PC-9 (cell line): ENCODE measurements around the gene OR10P1. TPM values are rescaled to one million over a fixed set of nuclear protein-coding genes. Genes with fewer than 3 reads are reported as not detected.

Source experiments
- BruUV-seq: library from RNA; stranded (reverse); fragments of 400-500 nt; replicated peaks from 2 replicates; lab custom pipeline; 2021; lab: Mats Ljungman, UMichigan
- CTCF ChIA-PET: fragments of 300-600 bp; sonication (Branson Sonifier 250); formaldehyde crosslinking; loops from one replicate; lab custom pipeline; 2022; ENCODE audit warnings: antibody characterized with exemption; lab: Charles Lee
- POLR2A ChIA-PET: fragments of 300-600 bp; sonication (Branson Sonifier 250); formaldehyde crosslinking; loops from one replicate; lab custom pipeline; 2022; ENCODE audit warnings: antibody characterized with exemption; ENCODE audit not compliant: unreplicated experiment; lab: Charles Lee
- DNase-seq, 2 experiments: peaks; one replicate each; pipeline versions ENCODE4 v3.0.0 to v3.0.0-alpha.2; 2015 to 2022; ENCODE audit warnings: mixed read lengths in 1 of 2
- H2AFZ ChIP-seq: fragments of 200-600 bp; sonication (generic); 2 replicates; pipeline ENCODE4 v1.8.1; 2017; ENCODE audit warnings: antibody characterized with exemption
- H3F3A ChIP-seq: fragments of 200-600 bp; sonication (generic); 2 replicates; pipeline ENCODE4 v1.8.1; 2017; ENCODE audit warnings: antibody characterized with exemption, mild to moderate bottlenecking, low read depth; ENCODE audit not compliant: insufficient read depth
- H3K27ac ChIP-seq: fragments of 200-600 bp; sonication (generic); 2 replicates; pipeline ENCODE4 v1.6.1; 2016; ENCODE audit warnings: mixed run types
- H3K27me3 ChIP-seq: fragments of 200-600 bp; sonication (generic); 2 replicates; pipeline ENCODE4 v1.6.1; 2016; ENCODE audit warnings: low read depth, mixed run types; ENCODE audit not compliant: insufficient read depth
- H3K36me3 ChIP-seq: fragments of 200-600 bp; sonication (generic); 2 replicates; pipeline ENCODE4 v1.6.1; 2016; ENCODE audit warnings: low read depth, mixed run types
- H3K4me1 ChIP-seq: fragments of 200-600 bp; sonication (generic); replicated peaks from 2 replicates; pipeline ENCODE4 v1.6.1; 2016; ENCODE audit warnings: mixed run types; ENCODE audit not compliant: insufficient read depth
- H3K4me2 ChIP-seq: fragments of 200-600 bp; sonication (generic); 2 replicates; pipeline ENCODE4 v1.6.1; 2017; ENCODE audit warnings: mixed run types
- H3K4me3 ChIP-seq: fragments of 200-600 bp; sonication (generic); 2 replicates; pipeline ENCODE4 v1.6.1; 2016; ENCODE audit warnings: mixed run types
- H3K79me2 ChIP-seq: fragments of 200-600 bp; sonication (generic); 2 replicates; pipeline ENCODE4 v1.6.1; 2017; ENCODE audit warnings: low read depth, mixed run types
- H3K9me2 ChIP-seq: fragments of 200-600 bp; sonication (generic); 2 replicates; pipeline ENCODE4 v1.8.1; 2017; ENCODE audit warnings: mild to moderate bottlenecking; ENCODE audit not compliant: insufficient read depth
- H3K9me3 ChIP-seq: fragments of 200-600 bp; sonication (generic); 2 replicates; pipeline ENCODE4 v1.8.1; 2016; ENCODE audit warnings: low read depth; ENCODE audit not compliant: insufficient read depth
- H4K20me1 ChIP-seq: fragments of 200-600 bp; sonication (generic); 2 replicates; pipeline ENCODE4 v1.8.1; 2017; ENCODE audit not compliant: insufficient read depth
- EZH2 ChIP-seq: fragments of 200-600 bp; sonication (generic); IDR thresholded peaks from 2 replicates; pipeline ENCODE4 v1.8.0; 2017; ENCODE audit warnings: antibody characterized with exemption, low read depth
- intact Hi-C: fragments of 100-400 bp; cut with micrococcal nuclease; formaldehyde crosslinking; loops from one replicate; pipeline ENCODE4 v1.10.0; 2022; ENCODE audit not compliant: unreplicated experiment
- total RNA-seq: library from RNA; stranded (reverse); gene quantifications from 2 replicates; pipeline ENCODE4 v1.2.3, GENCODE V29; 2021
- TF ChIP-seq, protein P1 (sequence below): fragments of 200-600 bp; sonication (generic); conservative IDR thresholded peaks from 2 replicates; pipeline ENCODE4 v1.6.1; 2017; ENCODE audit warnings: mixed run types, antibody characterized with exemption, mild to moderate bottlenecking, moderate library complexity

The OR10P1 gene
- total RNA-seq, 1 experiment from 2014 or later = not detected

DNA sequence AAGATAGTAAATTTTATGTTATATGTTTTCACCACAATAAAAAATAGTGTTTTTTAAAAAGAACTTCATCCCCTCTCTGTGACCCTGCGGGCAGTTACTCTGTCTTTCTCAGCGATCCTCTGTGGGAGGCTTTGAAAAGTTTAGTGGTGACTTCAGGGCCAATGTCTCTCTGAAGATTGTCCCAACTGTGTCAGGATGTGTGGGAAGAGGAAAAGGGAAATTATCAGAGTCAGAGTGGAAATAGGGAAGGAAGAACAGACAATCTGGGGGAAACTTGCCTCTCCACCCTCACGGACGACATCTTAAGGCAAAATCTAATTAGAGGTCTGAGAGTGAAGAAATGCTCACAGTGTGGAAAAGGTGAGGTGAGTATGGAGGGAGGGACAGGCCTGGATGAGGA lies 3.5 kb upstream of the OR10P1 start:
- no peak overlapping the region for H3K4me2 ChIP-seq
- H3K9me2 ChIP-seq = no peaks in the 10 kb centered on the region
- no peaks in the 10 kb centered on the region for H4K20me1 ChIP-seq
- H3K79me2 ChIP-seq = no peaks in the 10 kb centered on the region
- H2AFZ ChIP-seq = no peak overlapping the region
- DNase-seq = no peak
- intact Hi-C loops = no loop called here
- H3K27ac ChIP-seq = no peak overlapping the region
- BruUV-seq = no TSS peak
- H3K9me3 ChIP-seq = no peaks in the 10 kb centered on the region
- no peak overlapping the region for H3K4me3 ChIP-seq
- TF ChIP-seq, protein P1, sequence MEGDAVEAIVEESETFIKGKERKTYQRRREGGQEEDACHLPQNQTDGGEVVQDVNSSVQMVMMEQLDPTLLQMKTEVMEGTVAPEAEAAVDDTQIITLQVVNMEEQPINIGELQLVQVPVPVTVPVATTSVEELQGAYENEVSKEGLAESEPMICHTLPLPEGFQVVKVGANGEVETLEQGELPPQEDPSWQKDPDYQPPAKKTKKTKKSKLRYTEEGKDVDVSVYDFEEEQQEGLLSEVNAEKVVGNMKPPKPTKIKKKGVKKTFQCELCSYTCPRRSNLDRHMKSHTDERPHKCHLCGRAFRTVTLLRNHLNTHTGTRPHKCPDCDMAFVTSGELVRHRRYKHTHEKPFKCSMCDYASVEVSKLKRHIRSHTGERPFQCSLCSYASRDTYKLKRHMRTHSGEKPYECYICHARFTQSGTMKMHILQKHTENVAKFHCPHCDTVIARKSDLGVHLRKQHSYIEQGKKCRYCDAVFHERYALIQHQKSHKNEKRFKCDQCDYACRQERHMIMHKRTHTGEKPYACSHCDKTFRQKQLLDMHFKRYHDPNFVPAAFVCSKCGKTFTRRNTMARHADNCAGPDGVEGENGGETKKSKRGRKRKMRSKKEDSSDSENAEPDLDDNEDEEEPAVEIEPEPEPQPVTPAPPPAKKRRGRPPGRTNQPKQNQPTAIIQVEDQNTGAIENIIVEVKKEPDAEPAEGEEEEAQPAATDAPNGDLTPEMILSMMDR = no peak
- no peak for TF ChIP-seq EZH2
- H3F3A ChIP-seq = no peaks in the 10 kb centered on the region
- peaks cover 70% of the 10 kb centered on the region for H3K27me3 ChIP-seq
- ChIA-PET CTCF (no interaction called here), POLR2A (no interaction called here)
- no peaks in the 10 kb centered on the region for H3K4me1 ChIP-seq
- H3K36me3 ChIP-seq = no peaks in the 10 kb centered on the region

DNA sequence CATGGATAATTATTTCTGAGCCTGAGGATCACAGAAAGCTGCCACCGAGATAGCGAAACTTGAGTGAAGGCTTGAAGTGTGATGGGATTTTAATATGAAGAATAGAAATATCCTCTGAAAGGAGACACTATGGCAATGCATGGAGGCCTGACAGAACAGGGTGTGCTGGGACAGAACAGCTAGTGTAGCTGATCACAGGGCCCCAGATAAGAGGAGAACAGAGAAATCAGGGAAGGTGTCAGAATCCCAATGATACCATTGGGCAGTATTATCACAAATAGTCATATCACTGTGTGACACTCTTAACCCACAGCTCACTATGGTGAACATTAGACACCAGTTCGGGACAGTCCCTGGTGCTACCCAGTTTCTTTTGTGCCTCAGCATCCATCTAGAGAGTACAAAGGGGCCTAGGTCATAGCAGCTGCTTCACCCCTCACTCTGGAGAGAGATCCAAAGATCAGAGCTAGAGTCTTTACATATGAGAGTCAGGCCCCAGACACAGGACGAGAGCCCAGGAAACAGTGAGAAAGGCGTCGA lies 506 bp upstream of the OR10P1 start:
- Histone ChIP-seq H3K27me3 (peaks cover 85% of the 10 kb centered on the region), H3K9me3 (no peaks in the 10 kb centered on the region), H3K79me2 (no peaks in the 10 kb centered on the region), H4K20me1 (no peaks in the 10 kb centered on the region), H3K4me3 (no peak overlapping the region), H3K4me1 (no peaks in the 10 kb centered on the region), H2AFZ (no peak overlapping the region), H3K36me3 (no peaks in the 10 kb centered on the region), H3F3A (no peaks in the 10 kb centered on the region), H3K4me2 (no peak overlapping the region), H3K9me2 (no peaks in the 10 kb centered on the region), H3K27ac (no peak overlapping the region)
- DNase-seq = no peak
- ChIA-PET POLR2A (no interaction called here), CTCF (no interaction called here)
- no TSS peak for BruUV-seq
- no peak for TF ChIP-seq EZH2
- TF ChIP-seq, protein P1 = no peak
- intact Hi-C loops = no loop called here

DNA sequence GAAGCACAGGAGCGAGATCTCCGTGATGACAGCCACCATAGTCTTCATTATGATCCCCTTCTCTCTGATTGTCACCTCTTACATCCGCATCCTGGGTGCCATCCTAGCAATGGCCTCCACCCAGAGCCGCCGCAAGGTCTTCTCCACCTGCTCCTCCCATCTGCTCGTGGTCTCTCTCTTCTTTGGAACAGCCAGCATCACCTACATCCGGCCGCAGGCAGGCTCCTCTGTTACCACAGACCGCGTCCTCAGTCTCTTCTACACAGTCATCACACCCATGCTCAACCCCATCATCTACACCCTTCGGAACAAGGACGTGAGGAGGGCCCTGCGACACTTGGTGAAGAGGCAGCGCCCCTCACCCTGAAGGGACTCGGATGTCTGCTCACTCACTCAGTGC lies 775 bp downstream of the OR10P1 start:
- Histone ChIP-seq H3K9me3 (no peaks in the 10 kb centered on the region), H3K79me2 (no peaks in the 10 kb centered on the region), H3K9me2 (no peaks in the 10 kb centered on the region), H3K27me3 (peaks cover 88% of the 10 kb centered on the region), H3K4me2 (no peak overlapping the region), H3K36me3 (no peaks in the 10 kb centered on the region), H3K27ac (no peak overlapping the region), H3K4me1 (no peaks in the 10 kb centered on the region), H4K20me1 (no peaks in the 10 kb centered on the region), H3K4me3 (no peak overlapping the region), H2AFZ (no peak overlapping the region), H3F3A (no peaks in the 10 kb centered on the region)
- POLR2A ChIA-PET = no interaction called here
- TF ChIP-seq, protein P1 = no peak
- TF ChIP-seq EZH2 = no peak
- CTCF ChIA-PET = no interaction called here
- BruUV-seq = no TSS peak
- intact Hi-C loops = no loop called here
- DNase-seq = no peak
